NB4 (cell line): ENCODE measurements around the gene DOCK8.

Experiments used
- CTCF ChIP-seq: IDR thresholded peaks from one replicate; pipeline ENCODE4 v1.5.1; 2012; ENCODE audit warnings: low read depth, low read length
- MAX ChIP-seq: IDR thresholded peaks from 2 replicates; pipeline ENCODE4 v1.6.1; 2011; ENCODE audit warnings: low read depth, low read length
- MYC ChIP-seq: IDR thresholded peaks from 2 replicates; pipeline ENCODE4 v1.6.1; 2011; ENCODE audit warnings: low read depth, low read length
- POLR2A ChIP-seq: IDR thresholded peaks from 2 replicates; pipeline ENCODE4 v1.6.1; 2011; ENCODE audit warnings: mild to moderate bottlenecking; ENCODE audit not compliant: insufficient read length; ENCODE audit errors: extremely low read depth

- TF ChIP-seq CTCF, result no peak
- no peak for TF ChIP-seq MAX
- no peak for TF ChIP-seq MYC
- no peak for TF ChIP-seq POLR2A
These were observed 254.2 kb downstream of the DOCK8 start for GRCh38 chr9:468766-469426.
